ENCODE data around the gene KIAA1671. TPM values are rescaled to one million over a fixed set of nuclear protein-coding genes. Genes with fewer than 3 reads are reported as not detected.

The KIAA1671 gene
- polyA plus RNA-seq, 3 donors: not detected

GRCh38 chr22:25083056-25083806 lies 130.7 kb downstream of the KIAA1671 start:
- Mint-ChIP-seq H3K4me1 (peaks cover 3% of the 10 kb centered on the region), H3K9me3 (peaks cover 0 to 8% (median 3%) of the 10 kb centered on the region in 7 donors), H3K4me3 (no peak overlapping the region), H3K36me3 (no peaks in the 10 kb centered on the region), H3K27ac (no peak overlapping the region), H3K27me3 (ENCODE audit: low read depth in 3 of 3) (peaks cover 3 to 8% (median 8%) of the 10 kb centered on the region in 3 donors)
- TF ChIP-seq CTCF (IDR thresholded peaks at IDR 0.05): no peak
- H3K27me3 ChIP-seq (ENCODE audit: control insufficient read depth in 2 of 2, insufficient read depth in 2 of 2, low read length in 2 of 2): no peaks in the 10 kb centered on the region
- WGBS (ENCODE audit: insufficient coverage): no CpG with 5 or more reads among the region's 2 CpGs
- H3K4me1 ChIP-seq (ENCODE audit: control insufficient read depth in 1 of 2, insufficient read depth in 2 of 2, low read length in 2 of 2): no peaks in the 10 kb centered on the region
- H4K20me1 ChIP-seq (ENCODE audit: insufficient read depth, low read length): no peaks in the 10 kb centered on the region
- H3K79me2 ChIP-seq (ENCODE audit: insufficient read depth, low read length): no peaks in the 10 kb centered on the region
- peaks cover 0 to 4% of the 10 kb centered on the region in 2 donors for H3K9me3 ChIP-seq (replicated peaks in 1 of 2; ENCODE audit: control insufficient read depth in 1 of 2, insufficient read depth in 1 of 2, low read length in 2 of 2)
- no peaks in the 10 kb centered on the region for H3K36me3 ChIP-seq (replicated peaks in 1 of 2; ENCODE audit: control insufficient read depth in 1 of 2, insufficient read depth in 2 of 2, low read length in 2 of 2)
- H2AFZ ChIP-seq (ENCODE audit: insufficient read depth, low read depth, low read length, poor library complexity, severe bottlenecking): no peak overlapping the region
- no peak for DNase-seq
- H3K9ac ChIP-seq (ENCODE audit: insufficient read depth, low read length, poor library complexity, severe bottlenecking): no peak overlapping the region
- no peak overlapping the region for H3K4me2 ChIP-seq (replicated peaks; ENCODE audit: extremely low read depth, low read length, poor library complexity, severe bottlenecking)
- no peak overlapping the region for H3K27ac ChIP-seq (ENCODE audit: low read depth in 1 of 2, low read length in 2 of 2)
- no peak overlapping the region for H3K4me3 ChIP-seq (replicated peaks in 1 of 3; ENCODE audit: low read depth in 2 of 3, low read length in 3 of 3)
- intact Hi-C loops (cut with micrococcal nuclease): no loop called here

GRCh38 chr22:25083807-25084200 lies 131.3 kb downstream of the KIAA1671 start:
- Mint-ChIP-seq H3K36me3 (no peaks in the 10 kb centered on the region), H3K27me3 (ENCODE audit: low read depth in 3 of 3) (peaks cover 3 to 8% (median 8%) of the 10 kb centered on the region in 3 donors), H3K4me1 (peaks cover 3% of the 10 kb centered on the region), H3K4me3 (no peak overlapping the region), H3K9me3 (peaks cover 0 to 8% (median 3%) of the 10 kb centered on the region in 7 donors), H3K27ac (no peak overlapping the region)
- no peak for TF ChIP-seq CTCF (IDR thresholded peaks at IDR 0.05)
- Histone ChIP-seq H3K4me2 (replicated peaks; ENCODE audit: extremely low read depth, low read length, poor library complexity, severe bottlenecking) (no peak overlapping the region), H4K20me1 (ENCODE audit: insufficient read depth, low read length) (no peaks in the 10 kb centered on the region), H3K9ac (ENCODE audit: insufficient read depth, low read length, poor library complexity, severe bottlenecking) (no peak overlapping the region), H3K27ac (ENCODE audit: low read depth in 1 of 2, low read length in 2 of 2) (no peak overlapping the region), H3K79me2 (ENCODE audit: insufficient read depth, low read length) (no peaks in the 10 kb centered on the region), H2AFZ (ENCODE audit: insufficient read depth, low read depth, low read length, poor library complexity, severe bottlenecking) (no peak overlapping the region), H3K27me3 (ENCODE audit: control insufficient read depth in 2 of 2, insufficient read depth in 2 of 2, low read length in 2 of 2) (no peaks in the 10 kb centered on the region), H3K4me1 (ENCODE audit: control insufficient read depth in 1 of 2, insufficient read depth in 2 of 2, low read length in 2 of 2) (no peaks in the 10 kb centered on the region), H3K4me3 (replicated peaks in 1 of 3; ENCODE audit: low read depth in 2 of 3, low read length in 3 of 3) (no peak overlapping the region), H3K9me3 (replicated peaks in 1 of 2; ENCODE audit: control insufficient read depth in 1 of 2, insufficient read depth in 1 of 2, low read length in 2 of 2) (peaks cover 0 to 4% of the 10 kb centered on the region in 2 donors), H3K36me3 (replicated peaks in 1 of 2; ENCODE audit: control insufficient read depth in 1 of 2, insufficient read depth in 2 of 2, low read length in 2 of 2) (no peaks in the 10 kb centered on the region)
- DNase-seq: no peak
- 82% methylated on average over 6 of the region's 6 CpGs for WGBS (ENCODE audit: insufficient coverage)
- intact Hi-C loops (cut with micrococcal nuclease): no loop called here

All from CD14-positive monocyte (primary cell).